RCC 7860 (cell line): ENCODE results near the gene OXGR1.
"Not testable (repeated sequence)": the region's sequence is repeated elsewhere in the genome, so short reads cannot be mapped to it uniquely, and the experiment has no call there.

Experiments
- DNase-seq: peaks from one replicate; pipeline ENCODE4 v3.0.0-alpha.2; 2015; ENCODE audit warnings: low spot score
- FAIRE-seq: peaks from 2 replicates; lab custom pipeline; 2012; peaks lifted over from hg19 to GRCh38; lab: Jason Lieb, UNC

Gene OXGR1

GRCh38 chr13:96994017-96994857 is at the start of gene OXGR1:
Gene OXGR1, minus strand, starts transcription at chr13:96994476. Its CDS starts 6,717 bp downstream, at chr13:96987759.
- DNase-seq, result no peak
- FAIRE-seq, result no peak

GRCh38 chr13:97043302-97043701 is 49.0 kb upstream of the OXGR1 start:
- no peak for FAIRE-seq
- no peak for DNase-seq

- no peak for FAIRE-seq
- peak; percentile 9 for DNase-seq
These were observed 36.6 kb upstream of the OXGR1 start for GRCh38 chr13:97030705-97031452.

GRCh38 chr13:97028441-97029299 is 34.4 kb upstream of the OXGR1 start:
- DNase-seq (no peak), FAIRE-seq (peak; percentile 49)

- DNase-seq, result no peak
These were observed 32.9 kb upstream of the OXGR1 start for GRCh38 chr13:97027162-97027554.

GRCh38 chr13:97026531-97027161 is 32.4 kb upstream of the OXGR1 start:
- DNase-seq, result no peak
- FAIRE-seq, result no peak

More at GRCh38 chr13:97027162-97027554, 32.9 kb upstream of the OXGR1 start:
- FAIRE-seq, result no peak

GRCh38 chr13:97023812-97024211 is 29.5 kb upstream of the OXGR1 start:
- DNase-seq, FAIRE-seq: not testable (repeated sequence)

- FAIRE-seq, result no peak
These were observed 28.8 kb upstream of the OXGR1 start for GRCh38 chr13:97023117-97023516.

GRCh38 chr13:97021241-97021640 is 27.0 kb upstream of the OXGR1 start:
- DNase-seq, result no peak
- FAIRE-seq, result no peak

More at GRCh38 chr13:97023117-97023516, 28.8 kb upstream of the OXGR1 start:
- DNase-seq, result no peak

GRCh38 chr13:97020689-97021240 is 26.5 kb upstream of the OXGR1 start:
- FAIRE-seq (no peak), DNase-seq (no peak)

- FAIRE-seq (no peak), DNase-seq (no peak)
These were observed 25.9 kb upstream of the OXGR1 start for GRCh38 chr13:97020194-97020593.

- FAIRE-seq (no peak), DNase-seq (no peak)
These were observed 25.0 kb upstream of the OXGR1 start for GRCh38 chr13:97019236-97019635.

- DNase-seq, result peak; percentile 19
- FAIRE-seq, result peak; percentile 45
These were observed 23.9 kb upstream of the OXGR1 start for GRCh38 chr13:97018029-97018819.

GRCh38 chr13:97017322-97017721 is 23.0 kb upstream of the OXGR1 start:
- FAIRE-seq (no peak), DNase-seq (no peak)

GRCh38 chr13:97015661-97016350 is 21.5 kb upstream of the OXGR1 start:
- FAIRE-seq, result no peak
- DNase-seq, result no peak

GRCh38 chr13:97012251-97013048 is 18.2 kb upstream of the OXGR1 start:
- DNase-seq (no peak), FAIRE-seq (no peak)

GRCh38 chr13:97011446-97012131 is 17.3 kb upstream of the OXGR1 start:
- FAIRE-seq (no peak), DNase-seq (no peak)
